GM23338 (cell line): ENCODE measurements around the gene SP100. TPM values are rescaled to one million over a fixed set of nuclear protein-coding genes. Genes with fewer than 3 reads are reported as not detected.

Experiments
- ATAC-seq: fragments of 200-7000 bp; cut with Tn5 transposase; 3 replicates; pipeline ENCODE4 v1.9.1; 2020
- DNase-seq: peaks from one replicate; pipeline ENCODE4 v3.0.0-alpha.2; 2015; ENCODE audit warnings: low spot score
- H2AFZ ChIP-seq: fragments of 200-600 bp; sonication (generic); 2 replicates; pipeline ENCODE4 v1.8.0; 2016; ENCODE audit warnings: antibody characterized with exemption, mild to moderate bottlenecking, moderate library complexity
- H3F3A ChIP-seq: fragments of 200-600 bp; sonication (generic); replicated peaks from 2 replicates; pipeline ENCODE4 v1.8.0; 2017; ENCODE audit warnings: antibody characterized with exemption, mixed run types, low read depth
- H3K27ac ChIP-seq: fragments of 200-600 bp; sonication (generic); 2 replicates; pipeline ENCODE4 v1.6.1; 2016; ENCODE audit warnings: low read depth
- H3K27me3 ChIP-seq: fragments of 200-600 bp; sonication (generic); 2 replicates; pipeline ENCODE4 v1.8.0; 2016; ENCODE audit warnings: mild to moderate bottlenecking, mixed run types, moderate library complexity; ENCODE audit not compliant: insufficient read depth
- H3K36me3 ChIP-seq: fragments of 200-600 bp; sonication (generic); 2 replicates; pipeline ENCODE4 v1.8.0; 2016; ENCODE audit warnings: mild to moderate bottlenecking; ENCODE audit not compliant: insufficient read depth
- H3K4me1 ChIP-seq: fragments of 200-600 bp; sonication (generic); 2 replicates; pipeline ENCODE4 v1.8.0; 2016; ENCODE audit warnings: mild to moderate bottlenecking, moderate library complexity; ENCODE audit not compliant: insufficient read depth
- H3K4me2 ChIP-seq: fragments of 200-600 bp; sonication (generic); 2 replicates; pipeline ENCODE4 v1.7.1; 2017; ENCODE audit warnings: mixed run types
- H3K4me3 ChIP-seq: fragments of 200-600 bp; sonication (generic); 2 replicates; pipeline ENCODE4 v1.6.1; 2016; ENCODE audit warnings: mixed run types
- H3K79me2 ChIP-seq: fragments of 200-600 bp; sonication (generic); replicated peaks from 2 replicates; pipeline ENCODE4 v1.8.0; 2017; ENCODE audit warnings: mild to moderate bottlenecking; ENCODE audit not compliant: insufficient read depth
- H3K9me2 ChIP-seq: fragments of 200-600 bp; sonication (generic); 2 replicates; pipeline ENCODE4 v1.8.0; 2017; ENCODE audit not compliant: insufficient read depth
- H4K20me1 ChIP-seq: fragments of 200-600 bp; sonication (generic); replicated peaks from 2 replicates; pipeline ENCODE4 v1.8.0; 2017; ENCODE audit warnings: mild to moderate bottlenecking; ENCODE audit not compliant: insufficient read depth
- H3K27ac Mint-ChIP-seq: 2 replicates; pipeline ENCODE4 v1.8.0; 2020; ENCODE audit warnings: inconsistent platforms, mild to moderate bottlenecking, moderate library complexity, mixed read lengths
- H3K27me3 Mint-ChIP-seq: 3 replicates; pipeline ENCODE4 v1.8.0; 2022; ENCODE audit warnings: low read depth, mild to moderate bottlenecking, moderate library complexity, mixed read lengths, inconsistent platforms; ENCODE audit not compliant: insufficient read depth, poor library complexity
- H3K36me3 Mint-ChIP-seq: 3 replicates; pipeline ENCODE4 v1.8.0; 2021; ENCODE audit warnings: low read depth, mild to moderate bottlenecking, inconsistent platforms, moderate library complexity, mixed read lengths
- H3K4me1 Mint-ChIP-seq: 3 replicates; pipeline ENCODE4 v1.8.0; 2020; ENCODE audit warnings: mild to moderate bottlenecking, inconsistent platforms, mixed read lengths
- H3K4me3 Mint-ChIP-seq: 3 replicates; pipeline ENCODE4 v1.8.0; 2021; ENCODE audit warnings: moderate library complexity, mild to moderate bottlenecking, inconsistent platforms, mixed read lengths
- H3K9me3 Mint-ChIP-seq: 3 replicates; pipeline ENCODE4 v1.8.0; 2020; ENCODE audit warnings: moderate library complexity, mild to moderate bottlenecking, inconsistent platforms, mixed read lengths
- CREB1 ChIP-seq: fragments of 250-450 bp; sonication (Bioruptor Pico); IDR thresholded peaks from 2 replicates; pipeline ENCODE4 v1.5.0; 2020; ENCODE audit warnings: low read depth, mild to moderate bottlenecking, moderate library complexity
- CTCF ChIP-seq, 2 experiments: fragments of 200-600 bp in 1 of 2; sonication (generic) in 1 of 2; conservative IDR thresholded peaks; 2 replicates each; pipeline versions ENCODE4 v1.5.1 to v1.6.1; 2016 to 2017; ENCODE audit warnings: antibody characterized with exemption in 2 of 2, low read depth in 2 of 2, mild to moderate bottlenecking in 2 of 2, moderate library complexity in 1 of 2
- ETS1 ChIP-seq: IDR thresholded peaks from 2 replicates; pipeline ENCODE4 v1.6.1; 2016; ENCODE audit warnings: antibody characterized with exemption
- NANOG ChIP-seq: IDR thresholded peaks from 2 replicates; pipeline ENCODE4 v1.6.1; 2016; ENCODE audit warnings: antibody characterized with exemption, borderline replicate concordance
- POLR2AphosphoS5 ChIP-seq: IDR thresholded peaks from 2 replicates; pipeline ENCODE4 v1.6.1; 2016; ENCODE audit warnings: antibody characterized with exemption, low read depth
- REST ChIP-seq: IDR thresholded peaks from one replicate; pipeline ENCODE4 v1.6.1; 2018; ENCODE audit warnings: antibody characterized with exemption; ENCODE audit not compliant: unreplicated experiment
- STAT1 ChIP-seq: IDR thresholded peaks from one replicate; pipeline ENCODE4 v1.6.1; 2016; ENCODE audit warnings: antibody characterized with exemption; ENCODE audit not compliant: unreplicated experiment
- ZNF114 ChIP-seq: fragments of 250-450 bp; sonication (Bioruptor Pico); IDR thresholded peaks from 2 replicates; pipeline ENCODE4 v1.5.0; 2020; ENCODE audit warnings: mild to moderate bottlenecking, moderate library complexity
- ZNF331 ChIP-seq: fragments of 250-450 bp; sonication (Bioruptor Pico); IDR thresholded peaks from 2 replicates; pipeline ENCODE4 v1.5.0; 2020; ENCODE audit warnings: low read depth, mild to moderate bottlenecking, moderate library complexity
- ZNF462 ChIP-seq: fragments of 250-450 bp; sonication (Bioruptor Pico); IDR thresholded peaks from 2 replicates; pipeline ENCODE4 v1.5.0; 2020; ENCODE audit warnings: mild to moderate bottlenecking, moderate library complexity
- polyA plus RNA-seq: library from polyadenylated mRNA; unstranded; fragments of >200 nt; fragmentation: Nextera tagmentation; extraction: Ambion mirVana; gene quantifications from 2 replicates; pipeline ENCODE4 v1.2.1, GENCODE V29; 2016
- total RNA-seq: library from RNA; depleted of rRNA; stranded (reverse); fragments of >200 nt; shearing (Covaris generic); gene quantifications from 2 replicates; pipeline ENCODE4 v1.2.3, GENCODE V29; 2014

Gene SP100
- total and polyA plus RNA-seq, 2 experiments from 2014 or later: 0.44 to 0.73 TPM

GRCh38 chr2:230441227-230441897, 25.4 kb downstream of the SP100 start:
- no peaks in the 10 kb centered on the region for H3K27me3 ChIP-seq
- no peaks in the 10 kb centered on the region for H3K4me1 ChIP-seq
- Mint-ChIP-seq H3K4me1 (no peaks in the 10 kb centered on the region), H3K27me3 (no peaks in the 10 kb centered on the region), H3K27ac (no peak overlapping the region), H3K4me3 (no peak overlapping the region), H3K9me3 (peaks cover 2% of the 10 kb centered on the region; the same call in 2 of the 3 replicates), H3K36me3 (no peaks in the 10 kb centered on the region)
- H4K20me1 ChIP-seq: no peaks in the 10 kb centered on the region
- DNase-seq: no peak
- no peaks in the 10 kb centered on the region for H3K36me3 ChIP-seq
- no peaks in the 10 kb centered on the region for H3F3A ChIP-seq
- no peak overlapping the region for H3K27ac ChIP-seq
- TF ChIP-seq STAT1: no peak
- no peak for TF ChIP-seq ZNF331
- TF ChIP-seq REST: no peak
- TF ChIP-seq NANOG: no peak
- no peak for TF ChIP-seq CTCF (conservative IDR thresholded peaks at IDR 0.05; ENCODE audit: low read depth in 2 of 2)
- no peak for TF ChIP-seq ZNF462 (CRISPR knock-in tag)
- no peak for TF ChIP-seq CREB1 (CRISPR knock-in tag)
- TF ChIP-seq POLR2AphosphoS5: no peak
- no peak for TF ChIP-seq ETS1
- no peak for TF ChIP-seq ZNF114 (CRISPR knock-in tag)
- H2AFZ ChIP-seq: no peak overlapping the region
- H3K9me2 ChIP-seq: 0 out of 2 replicates have a peak, but pooled peaks cover 8% of the 10 kb centered on the region
- H3K4me2 ChIP-seq: no peak overlapping the region
- H3K4me3 ChIP-seq: no peak overlapping the region
- ATAC-seq: no peak
- no peaks in the 10 kb centered on the region for H3K79me2 ChIP-seq
